Measurements from ENCODE around the gene DPCD.

DPCD gene

GRCh38 chr10:101651336-101651735 lies 63.2 kb downstream of the DPCD start:
- Histone ChIP-seq H3K9me3 (ENCODE audit: severe bottlenecking) (no peaks in the 10 kb centered on the region), H3K27ac (ENCODE audit: poor library complexity, severe bottlenecking) (no peak overlapping the region), H3K4me1 (ENCODE audit: insufficient read depth, poor library complexity, severe bottlenecking) (no peaks in the 10 kb centered on the region), H3K36me3 (ENCODE audit: low read depth) (no peaks in the 10 kb centered on the region), H3K4me3 (ENCODE audit: severe bottlenecking) (no peak overlapping the region), H3K27me3 (ENCODE audit: insufficient read depth, poor library complexity, severe bottlenecking) (no peaks in the 10 kb centered on the region)
- TF ChIP-seq CTCF (IDR thresholded peaks at IDR 0.05; ENCODE audit: poor library complexity, severe bottlenecking): no peak
- DNase-seq (ENCODE audit: low spot score): peak; percentile 7
- ATAC-seq (ENCODE audit: low read depth): no peak

GRCh38 chr10:101653536-101653935 lies 65.4 kb downstream of the DPCD start:
- Histone ChIP-seq H3K27me3 (ENCODE audit: insufficient read depth, poor library complexity, severe bottlenecking) (no peaks in the 10 kb centered on the region), H3K36me3 (ENCODE audit: low read depth) (no peaks in the 10 kb centered on the region), H3K4me1 (ENCODE audit: insufficient read depth, poor library complexity, severe bottlenecking) (no peaks in the 10 kb centered on the region), H3K27ac (ENCODE audit: poor library complexity, severe bottlenecking) (no peak overlapping the region), H3K9me3 (ENCODE audit: severe bottlenecking) (no peaks in the 10 kb centered on the region), H3K4me3 (ENCODE audit: severe bottlenecking) (no peak overlapping the region)
- DNase-seq (ENCODE audit: low spot score) (no peak), ATAC-seq (ENCODE audit: low read depth) (no peak)
- TF ChIP-seq CTCF (IDR thresholded peaks at IDR 0.05; ENCODE audit: poor library complexity, severe bottlenecking): no peak

- ATAC-seq (ENCODE audit: low read depth) (no peak), DNase-seq (ENCODE audit: low spot score) (no peak)
- Histone ChIP-seq H3K27me3 (ENCODE audit: insufficient read depth, poor library complexity, severe bottlenecking) (no peaks in the 10 kb centered on the region), H3K4me1 (ENCODE audit: insufficient read depth, poor library complexity, severe bottlenecking) (no peaks in the 10 kb centered on the region), H3K27ac (ENCODE audit: poor library complexity, severe bottlenecking) (no peak overlapping the region), H3K36me3 (ENCODE audit: low read depth) (no peaks in the 10 kb centered on the region), H3K4me3 (ENCODE audit: severe bottlenecking) (no peak overlapping the region), H3K9me3 (ENCODE audit: severe bottlenecking) (no peaks in the 10 kb centered on the region)
- TF ChIP-seq CTCF (IDR thresholded peaks at IDR 0.05; ENCODE audit: poor library complexity, severe bottlenecking): no peak
Measured at GRCh38 chr10:101655570-101655969, 67.4 kb downstream of the DPCD start.

GRCh38 chr10:101656890-101657289 lies 68.8 kb downstream of the DPCD start:
- DNase-seq (ENCODE audit: low spot score): no peak
- Histone ChIP-seq H3K4me3 (ENCODE audit: severe bottlenecking) (no peak overlapping the region), H3K36me3 (ENCODE audit: low read depth) (no peaks in the 10 kb centered on the region), H3K27me3 (ENCODE audit: insufficient read depth, poor library complexity, severe bottlenecking) (no peaks in the 10 kb centered on the region), H3K27ac (ENCODE audit: poor library complexity, severe bottlenecking) (no peak overlapping the region), H3K4me1 (ENCODE audit: insufficient read depth, poor library complexity, severe bottlenecking) (no peaks in the 10 kb centered on the region), H3K9me3 (ENCODE audit: severe bottlenecking) (no peaks in the 10 kb centered on the region)
- no peak for TF ChIP-seq CTCF (IDR thresholded peaks at IDR 0.05; ENCODE audit: poor library complexity, severe bottlenecking)
- no peak for ATAC-seq (ENCODE audit: low read depth)

- DNase-seq (ENCODE audit: low spot score): peak; percentile 19
- Histone ChIP-seq H3K4me3 (ENCODE audit: severe bottlenecking) (no peak overlapping the region), H3K27me3 (ENCODE audit: insufficient read depth, poor library complexity, severe bottlenecking) (no peaks in the 10 kb centered on the region), H3K9me3 (ENCODE audit: severe bottlenecking) (no peaks in the 10 kb centered on the region), H3K36me3 (ENCODE audit: low read depth) (peaks cover 3% of the 10 kb centered on the region; the same call in 1 of the 2 replicates), H3K27ac (ENCODE audit: poor library complexity, severe bottlenecking) (no peak overlapping the region), H3K4me1 (ENCODE audit: insufficient read depth, poor library complexity, severe bottlenecking) (no peaks in the 10 kb centered on the region)
- no peak for ATAC-seq (ENCODE audit: low read depth)
- TF ChIP-seq CTCF (IDR thresholded peaks at IDR 0.05; ENCODE audit: poor library complexity, severe bottlenecking): no peak
Measured at GRCh38 chr10:101658975-101659374, 70.9 kb downstream of the DPCD start.

All from RWPE2 (cell line).